OCI-LY7 (cell line): ENCODE results near the gene CHST8. TPM values are rescaled to one million over a fixed set of nuclear protein-coding genes. Genes with fewer than 3 reads are reported as not detected.
"Not testable (repeated sequence)": the region's sequence is repeated elsewhere in the genome, so short reads cannot be mapped to it uniquely, and the experiment has no call there.

ENCODE experiments used
- BruUV-seq: library from RNA; stranded (reverse); fragments of 400-500 nt; replicated peaks from 2 replicates; lab custom pipeline; 2021; lab: Mats Ljungman, UMichigan
- CTCF ChIA-PET: fragments of 300-600 bp; sonication (Branson Sonifier 250); formaldehyde crosslinking; loops from one replicate; lab custom pipeline; 2022; ENCODE audit warnings: antibody characterized with exemption; ENCODE audit not compliant: unreplicated experiment; lab: Charles Lee
- POLR2A ChIA-PET: fragments of 300-600 bp; sonication (Branson Sonifier 250); formaldehyde crosslinking; loops from one replicate; lab custom pipeline; 2022; ENCODE audit warnings: antibody characterized with exemption; lab: Charles Lee
- DNase-seq: peaks from one replicate; pipeline ENCODE4 v3.0.0-alpha.2; 2015; ENCODE audit warnings: low spot score
- H2AFZ ChIP-seq: fragments of 200-600 bp; sonication (generic), shearing (Covaris generic); 2 replicates; pipeline ENCODE4 v1.6.1; 2014; ENCODE audit warnings: mild to moderate bottlenecking, antibody characterized with exemption, low read length, moderate library complexity
- H3K27ac ChIP-seq: fragments of 200-600 bp; sonication (generic); 2 replicates; pipeline ENCODE4 v1.5.1; 2014; ENCODE audit warnings: mixed run types, low read depth, mild to moderate bottlenecking, moderate library complexity, low read length, inconsistent platforms; ENCODE audit not compliant: poor library complexity, severe bottlenecking
- H3K36me3 ChIP-seq: fragments of 200-600 bp; sonication (generic); 2 replicates; pipeline ENCODE4 v1.6.1; 2014; ENCODE audit warnings: mild to moderate bottlenecking, antibody characterized with exemption, low read length, moderate library complexity, mixed read lengths; ENCODE audit not compliant: insufficient read depth
- H3K4me1 ChIP-seq: fragments of 200-600 bp; sonication (generic); 2 replicates; pipeline ENCODE4 v1.5.1; 2014; ENCODE audit warnings: mild to moderate bottlenecking, low read length; ENCODE audit not compliant: insufficient read depth, poor library complexity, severe bottlenecking
- H3K4me2 ChIP-seq: fragments of 200-600 bp; sonication (generic); 2 replicates; pipeline ENCODE4 v1.6.1; 2014; ENCODE audit warnings: mild to moderate bottlenecking, low read length
- H3K4me3 ChIP-seq: fragments of 200-600 bp; sonication (generic); 2 replicates; pipeline ENCODE4 v1.5.1; 2014; ENCODE audit warnings: mild to moderate bottlenecking, low read depth, low read length; ENCODE audit not compliant: poor library complexity, severe bottlenecking
- H3K79me2 ChIP-seq: fragments of 200-600 bp; sonication (generic); 2 replicates; pipeline ENCODE4 v1.6.1; 2016; ENCODE audit warnings: low read depth, mild to moderate bottlenecking, low read length, moderate library complexity, mixed read lengths; ENCODE audit not compliant: insufficient read depth
- H3K9me2 ChIP-seq: fragments of 200-600 bp; sonication (generic); 2 replicates; pipeline ENCODE4 v1.6.1; 2016; ENCODE audit warnings: mild to moderate bottlenecking, low read length, mixed read lengths; ENCODE audit not compliant: insufficient read depth
- H3K9me3 ChIP-seq: fragments of 200-600 bp; sonication (generic); 2 replicates; pipeline ENCODE4 v1.6.1; 2014; ENCODE audit warnings: mild to moderate bottlenecking, mixed run types, low read length, mixed read lengths
- H4K20me1 ChIP-seq: fragments of 200-600 bp; sonication (generic); 2 replicates; pipeline ENCODE4 v1.6.1; 2014; ENCODE audit warnings: mild to moderate bottlenecking, antibody characterized with exemption, low read length, moderate library complexity, mixed read lengths; ENCODE audit not compliant: insufficient read depth
- EZH2phosphoT487 ChIP-seq: fragments of 200-600 bp; sonication (generic); IDR thresholded peaks from 2 replicates; pipeline ENCODE4 v1.6.1; 2018; ENCODE audit warnings: low read depth, borderline replicate concordance, mild to moderate bottlenecking, mixed run types, antibody characterized with exemption, low read length, moderate library complexity, mixed read lengths
- intact Hi-C: fragments of 100-400 bp; cut with micrococcal nuclease; formaldehyde crosslinking; loops from one replicate; pipeline ENCODE4 v1.10.0; 2022; ENCODE audit not compliant: unreplicated experiment
- total RNA-seq, 2 experiments: library from RNA; depleted of rRNA in 1 of 2; stranded (reverse); fragments of >200 nt in 1 of 2; shearing (Covaris generic) in 1 of 2; gene quantifications; 2 replicates each; pipeline ENCODE4 v1.2.3, GENCODE V29; 2014 to 2022
- TF ChIP-seq, protein P1 (sequence below): fragments of 200-600 bp; sonication (generic); conservative IDR thresholded peaks from 2 replicates; pipeline ENCODE4 v1.5.1; 2014; ENCODE audit warnings: mild to moderate bottlenecking, antibody characterized with exemption, low read length, moderate library complexity, mixed read lengths

CHST8 gene
- total RNA-seq, 2 experiments from 2014 or later: not detected

DNA sequence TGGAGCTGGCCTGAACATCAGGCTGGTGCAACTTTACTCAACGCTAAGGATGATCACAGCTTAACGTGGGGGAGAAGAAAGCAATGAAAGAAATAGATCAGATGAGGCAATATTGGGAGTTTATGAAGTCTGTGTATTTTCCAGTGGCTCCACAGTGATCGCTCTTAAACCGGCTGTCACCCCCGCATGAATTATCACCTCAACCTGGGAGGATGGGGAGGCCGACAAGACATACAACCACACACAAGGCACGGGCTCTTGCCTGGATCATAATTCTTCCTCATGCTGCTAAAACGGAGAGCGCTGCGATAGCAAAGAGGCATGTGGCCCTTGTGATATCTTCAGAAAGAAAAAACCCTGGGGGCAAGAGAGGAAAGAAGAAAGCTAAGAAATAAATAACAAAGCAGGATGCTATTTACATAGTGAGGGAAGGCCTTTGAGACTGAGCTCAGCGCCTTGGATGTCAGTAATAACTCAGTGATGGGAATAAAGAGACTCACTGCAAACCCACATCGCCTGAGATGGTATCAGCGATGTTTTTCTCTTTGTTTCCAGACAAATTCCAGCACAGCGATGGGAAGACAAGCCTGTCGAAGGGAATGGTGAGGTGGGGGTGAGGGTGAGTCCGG lies 19.1 kb upstream of the CHST8 start:
- POLR2A ChIA-PET: no interaction called here
- TF ChIP-seq, protein P1, sequence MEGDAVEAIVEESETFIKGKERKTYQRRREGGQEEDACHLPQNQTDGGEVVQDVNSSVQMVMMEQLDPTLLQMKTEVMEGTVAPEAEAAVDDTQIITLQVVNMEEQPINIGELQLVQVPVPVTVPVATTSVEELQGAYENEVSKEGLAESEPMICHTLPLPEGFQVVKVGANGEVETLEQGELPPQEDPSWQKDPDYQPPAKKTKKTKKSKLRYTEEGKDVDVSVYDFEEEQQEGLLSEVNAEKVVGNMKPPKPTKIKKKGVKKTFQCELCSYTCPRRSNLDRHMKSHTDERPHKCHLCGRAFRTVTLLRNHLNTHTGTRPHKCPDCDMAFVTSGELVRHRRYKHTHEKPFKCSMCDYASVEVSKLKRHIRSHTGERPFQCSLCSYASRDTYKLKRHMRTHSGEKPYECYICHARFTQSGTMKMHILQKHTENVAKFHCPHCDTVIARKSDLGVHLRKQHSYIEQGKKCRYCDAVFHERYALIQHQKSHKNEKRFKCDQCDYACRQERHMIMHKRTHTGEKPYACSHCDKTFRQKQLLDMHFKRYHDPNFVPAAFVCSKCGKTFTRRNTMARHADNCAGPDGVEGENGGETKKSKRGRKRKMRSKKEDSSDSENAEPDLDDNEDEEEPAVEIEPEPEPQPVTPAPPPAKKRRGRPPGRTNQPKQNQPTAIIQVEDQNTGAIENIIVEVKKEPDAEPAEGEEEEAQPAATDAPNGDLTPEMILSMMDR: no peak
- no peak for TF ChIP-seq EZH2phosphoT487
- no TSS peak for BruUV-seq

DNA sequence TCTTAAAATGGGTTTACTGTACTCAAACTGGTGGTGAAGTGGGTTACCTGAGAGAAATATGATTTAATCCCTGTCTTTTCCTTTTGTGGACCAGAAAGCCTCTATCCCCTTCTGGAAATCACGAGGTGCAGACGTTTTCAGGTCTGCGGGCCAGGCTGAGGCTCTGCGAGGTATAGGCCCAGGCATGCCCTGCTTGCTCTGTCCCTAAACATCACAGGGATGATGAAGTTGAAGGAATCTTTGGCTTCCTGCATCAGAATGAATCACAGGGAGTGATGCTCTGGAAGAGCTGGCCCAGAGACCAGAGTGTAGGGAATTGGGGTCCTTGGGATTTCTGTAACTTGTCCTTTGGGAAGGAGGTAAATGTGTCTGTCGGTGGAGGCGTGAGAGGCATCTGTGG lies 18.4 kb upstream of the CHST8 start:
- POLR2A ChIA-PET: no interaction called here
- Histone ChIP-seq H4K20me1 (no peaks in the 10 kb centered on the region), H3K4me1 (no peaks in the 10 kb centered on the region), H2AFZ (no peak overlapping the region), H3K4me3 (no peak overlapping the region), H3K36me3 (no peaks in the 10 kb centered on the region), H3K79me2 (no peaks in the 10 kb centered on the region), H3K27ac (no peak overlapping the region), H3K9me3 (no peaks in the 10 kb centered on the region), H3K4me2 (no peak overlapping the region), H3K9me2 (no peaks in the 10 kb centered on the region)
- no peak for TF ChIP-seq EZH2phosphoT487
- TF ChIP-seq, protein P1: no peak
- no peak for DNase-seq
- CTCF ChIA-PET: no interaction called here
- intact Hi-C loops: no loop called here
- no TSS peak for BruUV-seq

More for the DNA sequence above, 19.1 kb upstream of the CHST8 start:
- intact Hi-C loops: no loop called here
- CTCF ChIA-PET: no interaction called here
- no peaks in the 10 kb centered on the region for H3K36me3 ChIP-seq
- H3K4me1 ChIP-seq: no peaks in the 10 kb centered on the region
- H2AFZ ChIP-seq: no peak overlapping the region
- DNase-seq: no peak
- no peak overlapping the region for H3K4me2 ChIP-seq
- H3K4me3 ChIP-seq: no peak overlapping the region
- no peaks in the 10 kb centered on the region for H3K9me2 ChIP-seq
- no peaks in the 10 kb centered on the region for H4K20me1 ChIP-seq
- no peaks in the 10 kb centered on the region for H3K79me2 ChIP-seq
- no peaks in the 10 kb centered on the region for H3K9me3 ChIP-seq
- no peak overlapping the region for H3K27ac ChIP-seq

DNA sequence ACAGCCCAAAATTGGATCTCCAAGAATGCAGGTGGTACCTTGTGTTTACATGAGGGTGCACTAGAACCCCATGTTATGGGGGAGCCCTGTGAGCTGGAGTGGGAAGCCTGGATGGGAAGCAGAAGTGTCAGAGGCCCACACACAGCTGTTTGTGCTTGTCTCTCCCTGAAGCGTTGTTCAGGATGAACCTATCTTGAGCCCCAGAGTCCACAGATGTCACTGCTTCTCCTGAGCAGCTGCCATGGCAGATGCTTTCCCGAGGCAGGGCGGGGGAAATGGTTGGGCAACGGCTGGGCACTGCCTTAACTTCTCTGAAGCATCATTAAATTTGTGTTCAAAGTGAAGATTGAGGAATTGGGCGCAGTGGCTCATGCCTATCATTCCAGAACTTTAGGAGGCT lies 17.1 kb upstream of the CHST8 start:
- TF ChIP-seq, protein P1: no peak
- no peak for TF ChIP-seq EZH2phosphoT487
- H3K4me2 ChIP-seq: no peak overlapping the region
- no peaks in the 10 kb centered on the region for H3K9me3 ChIP-seq
- no peak for DNase-seq
- no peaks in the 10 kb centered on the region for H3K36me3 ChIP-seq
- H4K20me1 ChIP-seq: no peaks in the 10 kb centered on the region
- no peaks in the 10 kb centered on the region for H3K4me1 ChIP-seq
- BruUV-seq: no TSS peak
- H3K9me2 ChIP-seq: no peaks in the 10 kb centered on the region
- no peak overlapping the region for H2AFZ ChIP-seq
- no peak overlapping the region for H3K27ac ChIP-seq
- intact Hi-C loops: no loop called here
- ChIA-PET CTCF (no interaction called here), POLR2A (no interaction called here)
- H3K4me3 ChIP-seq: no peak overlapping the region
- no peaks in the 10 kb centered on the region for H3K79me2 ChIP-seq

DNA sequence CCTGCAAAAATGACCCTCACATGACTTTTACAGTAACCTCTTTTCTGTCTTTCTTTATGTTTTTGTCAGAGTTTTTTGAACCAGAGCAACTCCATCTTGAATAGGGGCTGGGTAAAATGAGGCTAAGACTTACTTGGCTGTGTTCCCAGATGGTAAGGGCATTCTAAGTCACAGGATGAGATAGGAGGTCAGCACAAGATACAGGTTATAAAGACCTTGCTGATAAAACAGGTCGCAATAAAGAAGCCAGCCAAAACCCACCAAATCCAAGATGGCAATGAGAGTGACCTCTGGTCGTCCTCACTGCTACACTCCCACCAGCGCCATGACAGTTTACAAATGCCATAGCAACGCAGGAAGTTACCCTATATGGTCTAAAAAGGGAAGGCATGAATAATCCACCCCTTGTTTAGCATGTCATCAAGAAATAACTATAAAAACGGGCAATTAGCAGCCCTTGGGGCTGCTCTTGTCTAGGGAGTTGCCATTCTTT lies 15.9 kb upstream of the CHST8 start:
- intact Hi-C loops, POLR2A ChIA-PET: not testable (repeated sequence)

More for the DNA sequence above, 15.9 kb upstream of the CHST8 start:
- DNase-seq, H4K20me1 ChIP-seq, H2AFZ ChIP-seq, H3K4me3 ChIP-seq, H3K9me2 ChIP-seq, BruUV-seq, H3K36me3 ChIP-seq, H3K27ac ChIP-seq, H3K4me2 ChIP-seq, H3K79me2 ChIP-seq, CTCF ChIA-PET, H3K9me3 ChIP-seq, H3K4me1 ChIP-seq: not testable (repeated sequence)
